Measurements from ENCODE around the gene NBAS. TPM values are rescaled to one million over a fixed set of nuclear protein-coding genes. Genes with fewer than 3 reads are reported as not detected.

The NBAS gene
- polyA plus RNA-seq, 1 of the 3 experiments (the other 2 are of a cell fraction), result 12.0 TPM

DNA sequence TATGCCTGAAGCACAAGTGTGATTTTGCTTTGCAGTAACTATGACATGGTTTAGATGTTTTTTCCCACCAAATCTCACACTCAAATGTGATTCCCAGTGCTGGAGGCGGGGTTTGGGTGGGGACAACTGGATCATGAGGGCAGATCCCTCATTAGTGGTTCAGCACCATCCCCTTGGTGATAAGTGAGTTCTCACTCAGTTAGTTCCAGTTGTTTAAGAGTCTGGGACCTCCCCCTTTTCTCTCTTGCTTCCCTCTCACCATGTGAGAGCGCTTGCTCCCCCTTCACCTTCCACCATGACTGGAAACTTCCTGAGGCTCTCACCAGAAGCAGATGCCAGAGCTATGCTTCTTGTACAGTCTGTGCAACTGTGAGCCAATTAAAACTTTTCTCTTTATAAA is 102.9 kb downstream of the NBAS start (continued):
- TF ChIP-seq RAD21 (IDR thresholded peaks at IDR 0.05; ENCODE audit: low read length) (no peak), JUND (IDR thresholded peaks at IDR 0.05) (no peak)

DNA sequence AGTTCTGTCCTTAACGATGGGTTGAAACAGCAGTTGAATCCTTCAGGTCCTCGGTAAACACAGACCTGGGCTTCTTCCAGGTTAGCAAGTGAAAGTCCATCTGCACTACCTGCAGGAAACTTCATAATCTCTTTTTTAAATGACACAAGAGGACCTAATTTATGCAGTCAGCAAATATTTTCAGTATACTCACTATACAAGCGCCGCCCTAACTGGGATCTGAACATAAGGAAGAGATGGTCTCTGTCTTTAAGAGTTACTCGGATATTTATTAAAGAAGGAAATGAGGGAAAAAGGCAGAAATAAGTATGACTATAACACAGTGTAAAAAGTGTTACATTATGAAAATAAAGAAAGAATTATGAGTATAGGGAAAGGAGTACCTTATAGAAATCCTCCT is 103.3 kb downstream of the NBAS start:
- Histone ChIP-seq H3K9me3 (no peaks in the 10 kb centered on the region), H3K4me3 (ENCODE audit: low read depth in 2 of 2, low read length in 1 of 2) (no peak overlapping the region), H3K9me2 (no peaks in the 10 kb centered on the region), H2AFZ (ENCODE audit: low read depth) (no peak overlapping the region), H3K36me3 (replicated peaks in 1 of 2; ENCODE audit: control insufficient read depth in 1 of 2, insufficient read depth in 2 of 2, low read length in 1 of 2) (peaks cover 38 to 49% of the 10 kb centered on the region in 2 experiments), H3F3A (replicated peaks; ENCODE audit: insufficient read depth) (no peaks in the 10 kb centered on the region), H3K9ac (no peak overlapping the region), H3K4me2 (no peak overlapping the region), H3K79me2 (ENCODE audit: insufficient read depth) (no peaks in the 10 kb centered on the region), H3K27me3 (ENCODE audit: insufficient read depth) (no peaks in the 10 kb centered on the region), H3K4me1 (ENCODE audit: control insufficient read depth in 1 of 2, insufficient read depth in 2 of 2, low read depth in 1 of 2, low read length in 1 of 2) (no peaks in the 10 kb centered on the region; a peak in 1 of 4 replicates), H3K27ac (ENCODE audit: low read depth in 2 of 2, low read length in 1 of 2) (no peak overlapping the region), H4K20me1 (ENCODE audit: insufficient read depth) (no peaks in the 10 kb centered on the region)
- ChIA-PET CTCF (no interaction called here), POLR2A (no interaction called here)
- WGBS (ENCODE audit: low lambda C conversion rate), result 96% methylated on average over 5 of the region's 5 CpGs
- no peak for TF ChIP-seq YY1 (IDR thresholded peaks at IDR 0.05; ENCODE audit: low read depth)
- TF ChIP-seq ZBTB33 (IDR thresholded peaks at IDR 0.05; ENCODE audit: borderline replicate concordance, low read depth), result no peak
- TF ChIP-seq FOSL2 (IDR thresholded peaks at IDR 0.05; ENCODE audit: borderline replicate concordance, low read depth), result no peak
- no peak for TF ChIP-seq NFIC (IDR thresholded peaks at IDR 0.05; ENCODE audit: borderline replicate concordance)
- TF ChIP-seq, protein P1, sequence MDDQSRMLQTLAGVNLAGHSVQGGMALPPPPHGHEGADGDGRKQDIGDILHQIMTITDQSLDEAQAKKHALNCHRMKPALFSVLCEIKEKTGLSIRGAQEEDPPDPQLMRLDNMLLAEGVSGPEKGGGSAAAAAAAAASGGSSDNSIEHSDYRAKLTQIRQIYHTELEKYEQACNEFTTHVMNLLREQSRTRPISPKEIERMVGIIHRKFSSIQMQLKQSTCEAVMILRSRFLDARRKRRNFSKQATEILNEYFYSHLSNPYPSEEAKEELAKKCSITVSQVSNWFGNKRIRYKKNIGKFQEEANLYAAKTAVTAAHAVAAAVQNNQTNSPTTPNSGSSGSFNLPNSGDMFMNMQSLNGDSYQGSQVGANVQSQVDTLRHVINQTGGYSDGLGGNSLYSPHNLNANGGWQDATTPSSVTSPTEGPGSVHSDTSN (IDR thresholded peaks at IDR 0.05), result no peak
- TF ChIP-seq, protein P2, sequence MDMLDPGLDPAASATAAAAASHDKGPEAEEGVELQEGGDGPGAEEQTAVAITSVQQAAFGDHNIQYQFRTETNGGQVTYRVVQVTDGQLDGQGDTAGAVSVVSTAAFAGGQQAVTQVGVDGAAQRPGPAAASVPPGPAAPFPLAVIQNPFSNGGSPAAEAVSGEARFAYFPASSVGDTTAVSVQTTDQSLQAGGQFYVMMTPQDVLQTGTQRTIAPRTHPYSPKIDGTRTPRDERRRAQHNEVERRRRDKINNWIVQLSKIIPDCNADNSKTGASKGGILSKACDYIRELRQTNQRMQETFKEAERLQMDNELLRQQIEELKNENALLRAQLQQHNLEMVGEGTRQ (IDR thresholded peaks at IDR 0.05; ENCODE audit: borderline replicate concordance, low read depth, low read length), result no peak
- no peak for TF ChIP-seq JUND (IDR thresholded peaks at IDR 0.05)
- no peak for TF ChIP-seq FOXJ3 (CRISPR knock-in tag; IDR thresholded peaks at IDR 0.05)
- TF ChIP-seq CTCF (IDR thresholded peaks at IDR 0.05), result no peak
- no peak for TF ChIP-seq RXRA (IDR thresholded peaks at IDR 0.05; ENCODE audit: borderline replicate concordance, low read depth)
- no peak for TF ChIP-seq MXI1 (IDR thresholded peaks at IDR 0.05; ENCODE audit: low read depth, low read length)
- TF ChIP-seq FOXM1 (IDR thresholded peaks at IDR 0.05; ENCODE audit: low read depth), result no peak
- no peak for TF ChIP-seq MAX (IDR thresholded peaks at IDR 0.05; ENCODE audit: low read depth)
- TF ChIP-seq SIN3A (IDR thresholded peaks at IDR 0.05; ENCODE audit: borderline replicate concordance, low read depth, low read length), result no peak
- no peak for TF ChIP-seq TEAD4 (IDR thresholded peaks at IDR 0.05; ENCODE audit: borderline replicate concordance, insufficient read depth)
- no peak for TF ChIP-seq RCOR1 (IDR thresholded peaks at IDR 0.05; ENCODE audit: low read length)
- TF ChIP-seq TAF1 (IDR thresholded peaks at IDR 0.05; ENCODE audit: borderline replicate concordance, low read depth, low read length), result no peak
- TF ChIP-seq MEF2A (IDR thresholded peaks at IDR 0.05; ENCODE audit: borderline replicate concordance, low read depth), result no peak
- TF ChIP-seq ELF1 (IDR thresholded peaks at IDR 0.05), result no peak
- no peak for TF ChIP-seq CHD2 (IDR thresholded peaks at IDR 0.05; ENCODE audit: low read length, partially characterized antibody)
- DNase-seq, result no peak

Measured in SK-N-SH (cell line).